Upper lobe of left lung (tissue), 6 donors: Measurements from ENCODE around the gene PSENEN. TPM values are rescaled to one million over a fixed set of nuclear protein-coding genes. Genes with fewer than 3 reads are reported as not detected.

ENCODE experiments used
- ATAC-seq, 2 donors: fragments of 200-7000 bp; cut with Tn5 transposase; one replicate each; pipeline ENCODE4 v1.9.1; 2022; ENCODE audit warnings: mild to moderate bottlenecking in 2 of 2, moderate library complexity in 2 of 2; ENCODE audit not compliant: low FRiP score in 2 of 2
- DNase-seq, 2 donors: peaks; one replicate each; pipeline ENCODE4 v3.0.0-alpha.2; 2019 to 2020
- H3K27ac ChIP-seq, 4 donors: fragments of 200-600 bp; sonication (generic); one replicate each; pipeline ENCODE4 v1.5.1; 2016 to 2019
- H3K27me3 ChIP-seq, 4 donors: fragments of 200-600 bp; sonication (generic); one replicate each; pipeline ENCODE4 v1.5.1; 2017 to 2019
- H3K36me3 ChIP-seq, 4 donors: fragments of 200-600 bp; sonication (generic); one replicate each; pipeline ENCODE4 v1.5.1; 2016 to 2019
- H3K4me1 ChIP-seq, 4 donors: fragments of 200-600 bp; sonication (generic); one replicate each; pipeline ENCODE4 v1.5.1; 2018 to 2019
- H3K4me3 ChIP-seq, 4 donors: fragments of 200-600 bp; sonication (generic); one replicate each; pipeline ENCODE4 v1.5.1; 2017 to 2019; ENCODE audit warnings: mild to moderate bottlenecking in 2 of 4, moderate library complexity in 1 of 4
- H3K9me3 ChIP-seq, 4 donors: fragments of 200-600 bp; sonication (generic); one replicate each; pipeline ENCODE4 v1.5.1; 2018 to 2019
- CTCF ChIP-seq, 6 experiments: fragments of 450-650 bp in 4 of 6; fragments of 200-600 bp in 2 of 6; sonication (generic) in 2 of 6; IDR thresholded peaks; one replicate each; pipeline ENCODE4 v1.5.1; 2016 to 2019; ENCODE audit warnings: antibody characterized with exemption in 6 of 6
- EP300 ChIP-seq, 4 donors: sonication (generic); formaldehyde crosslinking; IDR thresholded peaks; one replicate each; pipeline ENCODE4 v1.5.1; 2017; ENCODE audit warnings: antibody characterized with exemption in 4 of 4, control low read depth in 2 of 4
- POLR2A ChIP-seq, 4 donors: fragments of 450-650 bp; IDR thresholded peaks; one replicate each; pipeline ENCODE4 v1.5.1; 2016 to 2017; ENCODE audit warnings: antibody characterized with exemption in 4 of 4, mild to moderate bottlenecking in 2 of 4
- POLR2AphosphoS5 ChIP-seq, 2 donors: sonication (generic); formaldehyde crosslinking; IDR thresholded peaks; one replicate each; pipeline ENCODE4 v1.5.1; 2017; ENCODE audit warnings: antibody characterized with exemption in 2 of 2
- WGBS, 2 donors: methylation state at CpG; one replicate each; pipeline ENCODE4 v1.1.5; 2017 to 2018; 5-methylcytosine and 5-hydroxymethylcytosine counted together
- total RNA-seq, 6 donors: library from RNA; depleted of rRNA in 4 of 6; stranded (reverse); fragments of >200 nt in 4 of 6; gene quantifications; one replicate each; pipeline versions ENCODE4 v1.1.0 to v1.2.1, GENCODE V29; 2016 to 2021
- donor health status: DM: no; HTN: no; CAD: no; lungs with moderate emphysema.
- donor health status: DM: no; HTN: yes; CAD: no; lungs with severe emphysema.

Gene PSENEN
- total RNA-seq, 6 donors from 2014 or later = 43.4 to 60.9 (median 54.5) TPM

GRCh38 chr19:35760711-35761349 lies 15.4 kb downstream of the PSENEN start:
- TF ChIP-seq POLR2A (IDR thresholded peaks at IDR 0.05) (no peak), EP300 (IDR thresholded peaks at IDR 0.05) (no peak), POLR2AphosphoS5 (IDR thresholded peaks at IDR 0.05) (no peak), CTCF (IDR thresholded peaks at IDR 0.05) (no peak)
- ATAC-seq (no peak), DNase-seq (no peak)
- 93 to 95% methylated on average over 4 of the region's 4 CpGs for WGBS, 2 donors
- H3K4me1 ChIP-seq = peaks cover 27 to 33% (median 28%) of the 10 kb centered on the region in 4 donors
- peaks cover 0 to 40% (median 30%) of the 10 kb centered on the region in 4 donors for H3K36me3 ChIP-seq
- H3K27ac ChIP-seq = no peak overlapping the region
- no peaks in the 10 kb centered on the region for H3K9me3 ChIP-seq
- H3K27me3 ChIP-seq = peaks cover 0 to 3% (median 0%) of the 10 kb centered on the region in 4 donors
- H3K4me3 ChIP-seq = no peak overlapping the region

DNA sequence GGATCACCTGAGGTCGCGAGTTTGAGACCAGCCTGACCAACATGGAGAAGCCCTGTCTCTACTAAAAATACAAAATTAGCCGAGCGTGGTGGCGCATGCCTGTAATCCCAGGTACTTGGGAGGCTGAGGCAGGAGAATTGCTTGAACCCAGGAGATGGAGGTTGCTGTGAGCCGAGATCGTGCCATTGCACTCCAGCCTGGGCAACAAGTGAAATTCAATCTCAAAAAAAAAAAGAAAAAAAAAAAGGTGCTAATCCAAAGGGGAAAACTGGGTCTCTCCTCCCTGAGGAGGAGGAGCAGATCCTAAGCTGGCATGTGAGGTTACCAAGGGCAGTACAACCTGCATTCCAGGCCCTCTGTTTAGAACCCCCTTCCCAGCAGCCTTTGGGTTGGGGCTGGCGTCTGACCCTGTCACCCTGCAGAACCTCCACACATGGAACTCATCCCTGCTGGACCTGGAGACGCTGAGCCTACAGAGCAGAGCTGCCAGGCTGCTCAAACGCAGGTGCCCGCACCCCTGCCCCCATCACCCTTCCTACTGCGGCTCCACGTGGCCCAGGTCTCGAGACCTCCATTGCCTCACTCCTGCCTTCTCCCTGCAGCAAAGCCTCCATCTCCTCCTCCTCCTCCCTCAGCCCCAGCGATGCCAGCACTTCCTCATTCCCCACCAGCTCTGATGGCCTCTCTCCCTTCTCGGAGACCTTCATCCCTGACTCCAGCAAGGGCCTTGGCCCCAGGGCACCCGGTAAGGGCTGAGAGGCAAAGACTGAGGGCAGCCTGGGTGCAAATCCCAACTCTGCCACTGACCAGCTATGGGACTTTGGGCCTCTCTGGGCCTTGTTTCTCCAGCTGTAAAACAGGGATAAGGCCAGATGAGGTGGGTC lies 19.2 kb downstream of the PSENEN start:
- Histone ChIP-seq H3K4me3 (no peak overlapping the region), H3K36me3 (peaks cover 0 to 65% (median 35%) of the 10 kb centered on the region in 4 donors), H3K4me1 (peaks cover 0 to 4% (median 0%) of the 10 kb centered on the region in 4 donors), H3K9me3 (no peaks in the 10 kb centered on the region), H3K27ac (no peak overlapping the region), H3K27me3 (no peaks in the 10 kb centered on the region)
- ATAC-seq (no peak), DNase-seq (no peak)
- 94 to 95% methylated on average over 17 of the region's 17 CpGs for WGBS, 2 donors
- TF ChIP-seq POLR2A (IDR thresholded peaks at IDR 0.05) = no peak
- no peak for TF ChIP-seq CTCF (IDR thresholded peaks at IDR 0.05)
- no peak for TF ChIP-seq POLR2AphosphoS5 (IDR thresholded peaks at IDR 0.05)
- TF ChIP-seq EP300 (IDR thresholded peaks at IDR 0.05) = no peak

DNA sequence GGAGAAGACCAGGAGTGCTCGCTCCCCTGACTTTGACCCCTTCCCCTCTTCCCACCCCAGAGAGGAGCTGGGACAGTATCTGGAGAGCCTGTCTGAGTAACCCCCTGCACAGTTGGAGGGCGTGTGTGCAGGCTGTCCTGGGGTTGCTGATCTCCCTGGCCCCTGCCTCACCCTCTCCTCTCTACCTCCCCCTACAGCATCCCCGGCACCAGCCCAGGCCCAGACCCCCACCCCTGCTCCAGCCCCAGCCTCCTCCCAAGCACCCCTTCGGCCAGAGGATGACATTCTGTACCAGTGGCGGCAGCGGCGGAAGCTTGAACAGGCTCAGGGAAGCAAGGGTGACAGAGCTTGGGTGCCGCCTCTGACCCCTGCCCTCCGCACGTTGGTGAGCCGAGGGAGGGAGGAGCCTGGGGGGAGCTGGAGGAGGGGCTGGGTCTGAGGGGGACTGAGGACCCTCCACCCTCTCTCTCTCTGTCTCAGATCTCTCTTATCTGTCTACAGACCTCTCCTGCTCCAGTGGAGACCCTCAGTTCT lies 21.2 kb downstream of the PSENEN start:
- Histone ChIP-seq H3K9me3 (no peaks in the 10 kb centered on the region), H3K4me3 (no peak overlapping the region), H3K4me1 (no peaks in the 10 kb centered on the region), H3K27ac (no peak overlapping the region), H3K36me3 (peaks cover 0 to 61% (median 34%) of the 10 kb centered on the region in 4 donors), H3K27me3 (no peaks in the 10 kb centered on the region)
- ATAC-seq (peak in 1 of 2 donors; percentile 7), DNase-seq (no peak)
- no peak for TF ChIP-seq CTCF (IDR thresholded peaks at IDR 0.05)
- no peak for TF ChIP-seq POLR2AphosphoS5 (IDR thresholded peaks at IDR 0.05)
- no peak for TF ChIP-seq POLR2A (IDR thresholded peaks at IDR 0.05)
- no peak for TF ChIP-seq EP300 (IDR thresholded peaks at IDR 0.05)
- 97 to 100% methylated on average over 2 to 10 of the region's 11 CpGs for WGBS, 2 donors

DNA sequence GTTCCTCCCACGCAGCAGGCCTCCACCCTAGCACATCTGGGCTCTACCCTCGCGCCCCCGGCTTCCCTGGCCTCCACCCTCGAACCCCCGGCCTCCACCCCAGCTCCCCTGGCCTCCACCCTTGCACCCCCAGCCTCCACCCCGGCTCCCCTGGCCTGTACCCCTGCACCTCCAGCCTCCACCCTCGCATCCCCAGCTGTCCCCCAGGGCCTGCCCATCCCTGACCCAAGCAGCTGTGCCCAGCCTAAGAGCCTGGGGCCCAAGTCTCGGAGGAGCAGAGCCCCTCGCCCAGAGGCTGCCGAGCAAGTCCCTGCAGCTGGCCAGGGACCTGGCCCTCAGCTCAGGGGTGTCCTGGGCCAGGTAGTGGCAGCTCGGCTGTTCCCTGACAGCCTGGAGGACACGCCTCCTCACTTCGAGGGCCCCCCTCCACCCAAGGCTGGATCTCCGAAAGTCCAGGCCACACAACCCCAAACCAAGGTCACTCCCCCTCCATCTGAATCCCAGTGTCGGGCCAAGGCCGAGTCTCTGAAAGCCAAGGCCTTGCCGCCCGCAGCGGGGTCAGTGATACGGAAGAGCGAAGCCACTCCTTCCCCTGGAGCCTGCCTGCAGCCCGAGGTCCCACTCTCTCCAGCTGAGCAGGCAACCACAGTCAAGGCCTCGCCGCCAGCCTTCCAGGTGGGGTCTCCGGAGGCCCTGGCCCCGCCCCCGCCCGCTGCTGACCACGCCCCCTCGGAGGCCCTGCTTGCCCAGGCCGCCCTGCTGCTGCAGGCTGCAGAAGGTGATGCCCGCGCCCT lies 22.0 kb downstream of the PSENEN start:
- ATAC-seq = peak; percentile 35 to 56
- Histone ChIP-seq H3K4me1 (no peaks in the 10 kb centered on the region), H3K9me3 (no peaks in the 10 kb centered on the region), H3K27ac (no peak overlapping the region), H3K36me3 (peaks cover 0 to 53% (median 27%) of the 10 kb centered on the region in 4 donors), H3K27me3 (no peaks in the 10 kb centered on the region), H3K4me3 (no peak overlapping the region)
- WGBS, 2 donors = 72 to 84% methylated on average over 19 to 29 of the region's 34 CpGs
- peak in 1 of 2 donors; percentile 80 for DNase-seq
- no peak for TF ChIP-seq POLR2AphosphoS5 (IDR thresholded peaks at IDR 0.05)
- no peak for TF ChIP-seq POLR2A (IDR thresholded peaks at IDR 0.05)
- no peak for TF ChIP-seq EP300 (IDR thresholded peaks at IDR 0.05)
- TF ChIP-seq CTCF (IDR thresholded peaks at IDR 0.05) = no peak
